HG03575 (cell line): ENCODE measurements around the gene MYLK2.

Experiments used
- ATAC-seq: cut with Tn5 transposase; IDR thresholded peaks from one replicate; pipeline ENCODE4 v1.9.1; 2021; ENCODE audit not compliant: unreplicated experiment, insufficient number of reproducible peaks, low FRiP score; ENCODE audit errors: extremely low read depth

Gene MYLK2

DNA sequence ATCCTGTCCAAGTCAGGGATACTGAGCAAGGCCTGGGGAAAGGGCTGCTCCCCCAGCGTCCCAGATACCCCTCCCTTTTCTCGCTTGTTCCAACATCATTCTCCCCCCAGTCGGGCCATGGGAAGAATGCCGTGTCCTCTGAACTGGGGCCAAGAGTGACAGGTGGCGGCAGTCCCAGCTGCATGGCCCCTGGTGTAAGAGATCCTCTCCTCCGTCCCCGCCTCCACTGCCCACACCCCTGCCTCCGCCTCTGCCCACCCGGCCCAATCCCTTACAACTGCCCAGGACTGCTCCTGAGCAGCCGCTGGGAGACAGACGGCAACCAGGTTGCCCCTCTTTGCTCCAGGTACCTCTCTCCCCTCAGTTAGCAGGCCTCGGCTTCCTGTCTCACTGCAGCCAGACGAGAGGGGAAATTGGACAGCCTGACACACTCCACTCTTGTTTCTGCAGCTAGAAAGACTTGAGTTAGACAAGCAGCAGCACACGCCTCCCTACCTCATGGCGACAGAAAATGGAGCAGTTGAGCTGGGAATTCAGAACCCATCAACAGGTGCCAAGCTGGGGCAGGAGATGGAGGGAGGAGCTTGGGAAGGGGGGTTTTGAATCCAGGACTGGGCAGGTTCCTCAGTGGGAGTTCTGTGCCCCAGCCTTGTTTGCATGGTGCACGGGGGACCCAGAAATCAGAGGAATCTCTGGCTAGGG is at the start of gene MYLK2:
TSS of gene MYLK2 (plus strand) at position 274 of the 702 bp plus-strand sequence. CDS start at position 499, 225 bp downstream.
- no peak for ATAC-seq

DNA sequence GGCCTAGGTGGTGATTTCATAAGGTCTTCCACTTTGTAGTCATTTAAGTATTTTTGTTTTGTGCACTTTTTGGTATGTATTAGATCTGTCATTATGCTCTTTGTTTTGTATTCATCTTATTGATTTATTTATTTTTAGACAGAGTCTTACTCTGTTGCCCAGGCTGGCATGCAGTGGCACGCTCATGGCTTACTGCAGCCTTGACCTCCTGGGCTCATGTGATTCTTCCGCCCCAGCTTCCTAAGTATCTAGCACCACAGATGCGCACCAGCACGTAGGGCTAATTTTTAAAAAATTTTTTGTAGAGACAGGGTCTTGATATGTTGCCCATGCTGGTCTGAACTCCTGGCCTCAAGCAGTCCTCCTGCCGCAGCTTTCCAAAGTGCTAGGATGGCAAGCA is 49.5 kb upstream of the MYLK2 start:
- ATAC-seq = no peak

DNA sequence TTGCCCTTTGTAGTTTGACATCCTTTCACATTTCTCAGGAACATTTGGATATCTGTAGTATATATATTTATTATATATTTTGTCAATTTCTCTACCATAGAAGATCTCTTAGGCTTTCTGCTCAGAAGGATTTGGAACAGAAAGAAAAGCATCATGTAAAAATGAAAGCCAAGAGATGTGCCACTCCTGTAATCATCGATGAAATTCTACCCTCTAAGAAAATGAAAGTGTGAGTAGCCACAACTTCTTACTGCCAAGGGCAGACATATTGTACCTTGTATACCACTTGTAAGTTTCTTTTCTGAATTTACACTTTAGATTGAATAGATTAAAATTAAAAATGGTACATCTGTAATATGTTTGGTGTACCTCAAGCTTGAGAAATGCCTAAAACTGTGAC is 48.9 kb upstream of the MYLK2 start:
- no peak for ATAC-seq

DNA sequence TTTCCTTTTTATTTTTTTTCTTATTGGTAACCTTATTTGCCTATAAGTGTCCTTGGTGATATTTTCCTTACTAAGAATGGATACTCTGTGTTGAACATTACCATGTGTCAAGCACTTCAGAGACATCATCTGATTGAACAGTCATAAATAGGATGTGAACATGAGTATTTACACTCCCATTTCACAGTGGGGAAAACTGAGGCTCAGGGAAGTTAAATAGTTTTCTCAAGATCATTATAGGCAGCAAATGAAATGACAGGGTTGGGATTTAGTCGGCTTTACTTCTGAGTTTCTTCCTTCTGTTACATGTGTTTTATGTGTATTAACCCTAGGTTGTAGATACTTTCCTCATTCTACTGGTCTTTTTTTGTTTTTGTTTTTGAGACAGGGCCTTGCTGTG is 44.7 kb upstream of the MYLK2 start:
- no peak for ATAC-seq

DNA sequence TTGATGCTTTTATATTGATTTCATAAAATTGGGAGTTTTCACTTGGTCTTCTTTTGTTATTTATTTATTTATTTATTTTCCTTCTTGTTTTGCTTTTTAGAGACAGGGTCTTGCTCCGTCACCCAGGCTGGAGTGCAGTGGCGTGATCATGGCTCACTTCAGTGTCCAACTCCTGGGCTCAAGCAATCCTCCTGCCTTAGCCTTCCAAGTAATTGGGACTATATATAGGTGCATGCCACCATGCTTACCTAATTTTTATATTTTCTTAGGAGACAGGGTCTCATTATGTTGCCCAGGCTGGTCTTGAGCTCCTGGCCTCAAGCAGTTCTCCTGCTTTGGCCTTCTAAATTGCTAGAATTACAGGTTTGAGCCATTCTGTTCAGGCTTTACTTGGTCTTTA is 38.3 kb upstream of the MYLK2 start:
- ATAC-seq = no peak

DNA sequence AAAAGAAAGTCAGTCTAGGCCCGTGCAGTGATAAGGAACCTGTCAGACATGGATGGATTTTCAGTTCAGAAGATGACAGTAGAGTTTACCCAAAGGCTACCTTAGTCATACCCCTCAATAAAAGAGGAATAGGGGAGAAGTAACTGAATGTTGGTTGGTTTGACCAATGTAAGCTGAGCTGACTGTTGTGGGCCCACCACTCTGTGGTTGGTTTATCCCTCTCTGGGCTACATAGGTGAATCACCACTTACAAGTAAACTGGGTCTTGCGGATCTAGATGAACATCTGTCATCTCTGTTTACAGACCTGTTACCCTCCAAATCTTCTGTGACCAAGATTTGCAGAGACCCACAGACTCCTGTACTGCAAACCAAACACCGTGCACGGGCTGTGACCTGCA is 37.2 kb upstream of the MYLK2 start:
- no peak for ATAC-seq

DNA sequence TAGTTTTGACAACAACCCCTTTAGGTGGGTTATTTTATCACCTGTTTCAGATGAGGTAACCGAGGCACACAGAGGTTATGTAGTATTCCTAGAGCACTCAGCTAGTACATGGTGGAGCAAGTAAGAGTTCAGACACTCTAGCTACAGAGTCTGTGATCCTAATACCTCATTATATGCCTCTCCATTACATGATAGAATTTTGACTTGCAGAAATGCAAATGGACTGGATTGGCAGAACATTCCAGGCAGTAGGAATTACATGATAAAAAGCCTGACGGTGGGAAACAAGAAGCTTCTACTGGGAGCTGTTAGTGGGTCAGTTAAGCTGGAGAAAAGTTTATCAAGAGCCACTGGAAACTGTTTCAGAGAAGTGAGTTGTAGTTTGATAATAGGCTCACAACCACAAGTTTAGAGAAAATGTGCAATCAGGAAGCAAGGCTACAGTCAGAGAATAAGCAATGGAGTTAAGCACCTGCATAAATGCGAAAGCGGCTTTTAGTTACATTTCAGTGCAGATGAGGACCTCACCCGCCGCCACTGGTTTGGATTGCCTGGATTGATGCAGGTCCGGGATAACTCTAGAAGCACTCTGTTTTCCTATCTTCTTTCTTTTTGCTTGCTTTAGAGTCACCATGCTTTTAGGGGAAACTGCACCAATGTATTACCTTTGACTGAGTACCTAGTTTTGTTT is 34.7 kb upstream of the MYLK2 start:
- no peak for ATAC-seq

DNA sequence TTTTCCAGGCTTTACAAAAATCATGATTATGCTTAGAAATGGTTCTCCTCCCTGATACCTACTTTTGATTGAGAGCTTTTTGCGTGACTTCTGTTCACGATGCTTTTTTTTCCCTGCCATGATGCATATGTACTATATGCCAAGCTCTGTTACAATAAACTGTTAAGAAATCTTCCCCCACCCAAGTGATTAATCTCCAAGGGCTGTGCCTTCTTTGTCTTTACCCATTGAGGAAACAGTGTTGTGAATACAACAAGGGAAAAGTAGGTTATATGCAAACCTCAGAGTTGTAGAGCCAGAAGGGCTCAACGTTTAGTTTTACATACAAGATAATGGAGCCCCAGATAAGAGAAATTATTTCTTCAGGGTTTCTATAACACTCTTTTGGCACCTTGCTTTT is 34.1 kb upstream of the MYLK2 start:
- ATAC-seq = no peak

DNA sequence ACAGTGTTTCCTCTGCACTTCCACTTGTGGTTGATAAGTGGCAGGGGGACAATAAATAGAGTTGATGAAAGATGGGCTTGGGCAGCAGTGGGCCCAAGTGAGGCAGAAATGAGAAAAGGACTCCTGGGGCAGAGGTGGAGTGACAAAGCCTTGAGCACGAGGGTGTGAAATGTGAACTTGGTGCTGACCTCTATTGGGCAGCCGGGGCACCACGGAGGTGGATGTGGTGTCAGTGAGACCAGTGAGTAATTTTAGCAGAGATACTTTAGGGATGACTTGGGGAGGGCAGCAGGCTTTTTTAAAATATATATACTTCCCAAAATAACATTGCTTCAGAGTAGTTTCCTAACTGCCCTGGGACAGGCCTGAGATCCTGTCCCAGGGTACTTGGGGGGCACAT is 30.6 kb upstream of the MYLK2 start:
- ATAC-seq = no peak

DNA sequence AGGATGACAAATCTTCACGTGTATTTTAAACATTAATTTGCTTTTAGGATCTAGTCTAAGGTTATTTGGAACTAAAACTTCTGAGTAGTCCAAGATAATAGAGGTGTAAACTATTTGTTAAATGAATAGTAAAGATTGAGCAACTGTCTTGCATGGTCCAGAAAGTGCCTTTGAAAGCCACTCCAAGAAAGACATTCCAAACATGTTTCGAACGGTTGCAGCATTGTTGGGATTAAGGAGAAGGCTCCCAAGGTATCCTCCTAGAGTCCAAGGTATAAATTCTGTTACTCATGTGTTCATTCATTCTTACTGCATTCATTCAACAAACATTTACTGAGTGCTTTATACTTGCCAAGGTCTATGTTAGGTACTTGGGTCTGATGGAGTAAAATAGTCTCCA is 28.8 kb upstream of the MYLK2 start:
- ATAC-seq = no peak

DNA sequence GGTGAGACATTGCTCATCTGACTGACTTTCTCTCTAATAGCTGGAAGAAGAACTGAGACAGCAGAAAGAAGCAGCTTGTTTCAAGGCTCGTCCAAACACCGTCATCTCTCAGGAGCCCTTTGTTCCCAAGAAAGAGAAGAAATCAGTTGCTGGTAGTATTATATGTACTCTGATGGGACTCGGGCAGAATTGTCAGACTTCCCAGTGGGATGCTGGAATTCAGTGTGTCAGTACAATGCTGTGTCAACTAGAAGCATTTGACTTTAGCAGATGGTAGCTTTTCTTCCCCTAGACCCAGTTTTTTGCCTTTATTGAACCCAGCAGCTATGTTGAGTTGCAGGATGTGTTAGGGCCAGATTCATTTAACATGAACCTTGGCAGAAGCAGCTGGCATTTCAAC is 21.8 kb upstream of the MYLK2 start:
- no peak for ATAC-seq

DNA sequence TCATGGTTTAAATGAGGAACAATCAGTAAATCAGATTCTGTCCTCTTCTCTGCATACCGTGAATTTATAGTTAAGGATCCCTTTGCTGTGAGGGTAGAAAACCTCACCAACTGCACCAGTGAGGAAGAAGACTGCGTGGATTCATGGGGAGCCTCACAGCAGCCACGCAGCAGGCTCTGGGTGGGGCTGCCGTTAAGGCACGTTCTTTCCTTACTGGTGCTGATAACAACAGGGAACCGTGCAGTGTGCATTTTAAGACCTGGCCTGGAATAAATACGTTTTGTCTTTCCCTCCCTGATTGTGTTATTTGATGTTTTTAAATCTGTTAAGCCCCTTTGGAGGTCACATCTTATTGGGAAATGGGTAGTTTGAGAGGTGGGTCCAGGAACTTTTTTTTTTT is 17.6 kb upstream of the MYLK2 start:
- no peak for ATAC-seq

DNA sequence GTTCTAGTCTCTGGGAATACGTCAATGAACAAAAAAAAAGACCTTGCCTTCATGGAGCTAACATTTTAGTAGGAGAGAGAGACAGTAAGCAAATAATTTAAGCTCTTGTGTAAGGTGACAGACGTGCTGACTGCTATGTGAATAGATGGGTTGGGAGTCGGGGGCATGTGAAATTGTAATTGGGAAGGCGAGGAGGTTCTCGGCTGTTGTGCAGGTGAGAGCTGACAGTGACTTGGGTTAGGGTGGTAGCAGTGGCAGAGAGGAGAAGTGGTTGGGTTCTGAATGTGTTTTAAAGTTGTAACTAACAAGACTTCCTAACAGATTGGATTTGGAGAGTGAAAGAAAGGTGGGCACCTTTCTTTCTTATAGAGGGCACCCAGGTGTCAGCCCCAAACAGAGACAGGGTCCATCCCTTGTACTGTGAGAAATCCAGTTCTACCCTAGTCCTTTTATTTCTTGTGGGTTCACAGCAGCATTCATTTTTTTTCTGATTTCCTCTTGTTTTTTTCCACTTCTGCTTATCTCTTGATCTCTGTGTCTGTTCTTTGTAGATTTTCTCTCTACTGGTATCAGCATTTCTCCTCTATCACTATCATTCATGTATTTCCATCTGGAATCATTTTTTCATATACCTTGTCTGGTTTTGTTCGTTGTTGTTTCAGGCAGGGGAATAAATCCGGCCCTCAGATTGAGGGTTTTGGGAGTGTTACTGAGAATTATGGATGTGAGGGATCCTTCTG is 15.4 kb upstream of the MYLK2 start:
- no peak for ATAC-seq

DNA sequence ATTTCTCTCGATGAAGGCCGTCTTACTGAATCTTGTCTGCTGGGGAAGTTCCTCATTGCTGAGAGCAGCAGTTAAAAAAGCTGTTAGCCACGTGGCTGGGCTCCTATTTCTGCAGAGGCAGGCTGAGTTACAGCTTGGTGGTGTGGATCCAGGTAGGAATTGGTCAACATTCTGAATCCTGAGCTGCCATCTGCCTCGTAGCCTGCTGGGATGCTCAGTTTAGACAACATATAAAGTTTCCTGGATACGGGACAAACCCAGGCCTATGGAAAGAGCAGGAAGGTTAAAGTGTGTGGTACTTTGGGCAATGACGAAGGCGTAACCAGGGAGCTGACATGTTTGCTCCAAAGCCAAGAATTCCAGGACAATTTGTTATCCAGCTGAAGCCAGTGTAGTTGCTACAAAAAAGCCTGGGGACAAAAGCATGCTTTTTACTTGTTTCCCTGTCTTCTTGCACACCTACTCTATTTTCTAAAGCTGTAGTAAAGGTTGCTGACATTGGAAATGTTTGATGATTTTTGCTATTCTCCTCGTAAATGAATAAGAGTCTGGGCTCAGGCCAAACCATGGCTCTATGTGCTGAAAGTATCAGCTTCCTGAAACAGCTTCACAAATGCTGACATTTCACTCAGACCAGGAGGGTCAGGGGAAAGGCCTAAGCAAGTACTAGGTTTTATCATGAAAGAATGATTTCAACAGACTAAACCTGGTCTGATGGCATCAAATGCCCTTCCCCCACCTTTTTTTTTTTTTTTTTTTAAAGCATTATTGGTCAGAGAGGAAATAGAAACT is 12.4 kb upstream of the MYLK2 start:
- ATAC-seq = no peak

DNA sequence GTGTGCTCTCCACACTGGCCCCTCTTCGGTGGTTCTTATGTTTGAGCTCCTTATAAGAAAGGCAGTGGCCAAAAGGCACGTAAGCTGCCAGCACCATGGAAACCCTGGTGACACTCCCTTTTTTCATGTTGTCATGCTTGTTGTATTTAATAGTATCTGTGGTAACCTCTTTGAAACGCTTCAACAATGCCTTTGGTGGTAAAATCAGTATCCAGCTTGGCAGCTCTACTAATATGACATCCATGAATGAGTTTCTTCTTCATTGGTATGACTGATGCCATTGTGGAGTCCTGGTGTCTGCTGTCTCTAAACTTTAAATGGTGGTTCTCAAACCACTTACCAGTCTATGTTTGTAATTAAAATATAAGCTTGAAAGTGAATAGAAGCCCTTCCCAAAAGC is 10.7 kb upstream of the MYLK2 start:
- no peak for ATAC-seq

DNA sequence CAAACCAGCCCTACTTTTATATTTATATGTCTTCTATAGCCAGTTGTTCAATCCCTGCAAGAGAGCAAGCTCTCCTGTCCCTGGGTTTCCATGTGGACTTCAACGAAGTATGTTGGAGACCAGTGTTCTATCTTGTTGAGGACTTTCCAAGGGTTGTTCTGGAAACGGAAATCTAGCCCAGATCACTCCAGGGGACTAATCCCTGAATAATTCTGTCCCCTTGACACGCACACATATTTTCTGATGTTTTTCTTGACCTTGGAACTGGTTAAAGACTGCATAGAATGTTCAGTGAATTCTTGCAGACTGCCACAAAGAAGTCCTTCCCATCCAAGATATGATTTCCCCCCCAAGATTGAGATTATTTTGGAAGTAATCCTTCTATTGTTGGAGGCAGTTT is 9.5 kb upstream of the MYLK2 start:
- no peak for ATAC-seq

DNA sequence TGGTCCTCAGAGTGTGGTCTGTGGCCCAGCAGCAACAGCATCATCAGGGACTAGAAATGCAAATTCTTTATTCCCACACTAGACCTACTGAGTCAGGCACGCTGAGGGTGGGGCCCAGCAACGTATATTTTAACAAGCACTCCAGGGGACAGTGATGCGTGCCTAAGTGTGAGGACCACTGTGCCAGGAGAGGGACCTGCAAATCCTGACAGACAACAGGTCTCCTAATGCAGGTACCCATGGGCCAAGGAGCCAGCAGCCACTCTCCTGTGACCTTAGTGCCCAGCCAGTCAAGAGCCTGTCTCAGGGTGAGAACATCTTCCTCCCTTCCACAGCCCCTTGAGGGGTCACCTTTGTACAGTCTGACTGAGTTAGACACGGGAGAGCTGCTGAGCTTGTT is 8.0 kb upstream of the MYLK2 start:
- ATAC-seq = no peak

DNA sequence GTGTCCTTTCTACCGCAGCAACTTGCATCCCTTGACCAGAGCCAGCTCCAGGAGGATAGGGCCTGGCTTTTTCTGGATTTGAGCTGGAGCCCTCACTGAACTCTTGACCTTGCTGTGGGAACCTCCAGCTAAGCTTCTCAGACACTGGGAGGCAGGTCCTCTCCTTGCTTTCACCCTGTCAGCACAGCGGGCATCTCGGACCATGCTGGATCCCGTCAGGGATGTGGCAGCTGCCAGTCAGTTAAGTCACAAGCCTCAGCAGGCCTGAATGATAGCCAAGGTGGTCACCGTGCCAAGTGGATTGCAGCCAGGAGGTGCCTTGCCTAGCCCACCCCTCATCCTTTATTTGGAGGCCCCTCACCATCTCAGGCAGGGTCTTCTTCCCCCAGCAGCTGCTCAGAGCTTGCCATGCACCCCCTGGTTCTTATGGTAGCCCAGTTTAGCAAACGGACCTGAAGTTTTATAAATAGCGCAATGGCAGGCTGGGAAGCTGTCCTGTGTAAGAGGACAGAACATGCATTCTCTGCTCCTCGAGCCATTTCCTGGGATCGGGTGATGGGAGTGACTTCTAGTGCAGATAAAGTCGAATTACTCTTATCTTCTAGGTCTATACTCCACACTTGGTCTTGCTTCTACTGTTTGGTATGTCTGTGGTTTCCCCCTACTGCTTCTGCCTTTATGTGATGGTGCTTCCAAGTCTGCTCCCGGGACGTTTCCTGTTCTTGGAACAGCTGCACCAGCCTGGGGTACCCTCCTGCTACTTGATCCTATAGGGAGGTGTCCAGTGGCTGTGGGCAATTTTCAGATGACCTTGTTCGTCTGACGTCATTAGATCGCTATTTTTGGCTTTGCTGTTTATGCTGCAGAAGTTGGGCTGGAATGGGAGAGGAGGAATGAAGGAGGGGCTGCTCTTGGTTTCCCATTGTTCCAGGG is 7.1 kb upstream of the MYLK2 start:
- ATAC-seq = no peak
